T follicular helper cell (primary cell): ENCODE data around the gene RNF126.
"Not testable (repeated sequence)": the region's sequence is repeated elsewhere in the genome, so short reads cannot be mapped to it uniquely, and the experiment has no call there.

Experiments
- DNase-seq: peaks from one replicate; pipeline ENCODE4 v3.0.0-alpha.2; 2020; ENCODE audit warnings: low read depth

Gene RNF126

GRCh38 chr19:686589-687297, 23.7 kb upstream of the RNF126 start:
- no peak for DNase-seq

DNA sequence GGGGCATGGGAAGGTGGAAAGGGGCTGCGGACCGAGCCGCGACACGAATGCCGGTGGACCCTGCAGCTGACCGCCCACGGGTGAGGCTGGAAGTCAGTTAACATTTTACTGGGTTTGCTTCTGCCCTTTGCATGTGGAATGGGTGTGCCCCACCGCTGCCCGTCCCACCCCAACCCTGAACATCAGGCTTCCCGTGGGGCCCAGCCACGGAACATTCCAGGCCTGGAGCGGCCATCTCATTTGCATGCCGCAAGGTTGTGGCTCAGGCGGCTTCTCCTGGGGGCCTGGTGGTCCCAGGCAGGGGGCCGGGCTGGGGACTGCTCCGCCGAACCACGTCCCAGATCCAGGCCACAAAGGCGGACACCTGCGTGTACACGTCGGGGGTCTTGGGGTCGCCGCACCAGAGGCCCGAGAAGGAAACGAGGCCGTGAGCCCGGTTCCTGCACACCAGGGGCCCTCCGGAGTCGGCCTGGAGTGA, 22.5 kb upstream of the RNF126 start:
- DNase-seq = no peak

DNA sequence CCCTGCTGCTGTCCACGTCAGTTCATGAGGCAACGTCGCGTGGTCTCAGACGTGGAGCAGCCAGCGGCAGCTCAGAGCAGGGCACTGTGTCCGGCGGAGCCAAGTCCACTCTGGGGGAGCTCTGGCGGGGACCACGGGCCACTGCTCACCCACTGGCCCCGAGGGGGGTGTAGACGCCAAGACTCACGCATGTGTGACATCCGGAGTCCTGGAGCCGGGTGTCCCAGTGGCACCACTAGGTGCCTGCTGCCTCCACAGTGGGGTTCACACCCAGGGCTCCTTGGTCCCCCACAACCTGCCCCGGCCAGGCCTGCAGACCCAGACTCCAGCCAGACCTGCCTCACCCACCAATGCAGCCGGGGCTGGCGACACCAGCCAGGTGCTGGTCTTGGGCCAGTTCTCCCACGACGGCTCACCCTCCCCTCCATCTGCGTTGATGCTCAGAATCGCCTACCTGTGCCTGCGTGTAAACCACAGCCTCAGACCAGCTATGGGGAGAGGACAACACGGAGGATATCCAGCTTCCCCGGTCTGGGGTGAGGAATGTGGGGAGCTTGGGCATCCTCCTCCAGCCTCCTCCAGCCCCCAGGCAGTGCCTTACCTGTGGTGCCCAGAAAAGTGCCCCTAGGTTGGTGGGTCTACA, 19.8 kb upstream of the RNF126 start:
- DNase-seq = no peak

DNA sequence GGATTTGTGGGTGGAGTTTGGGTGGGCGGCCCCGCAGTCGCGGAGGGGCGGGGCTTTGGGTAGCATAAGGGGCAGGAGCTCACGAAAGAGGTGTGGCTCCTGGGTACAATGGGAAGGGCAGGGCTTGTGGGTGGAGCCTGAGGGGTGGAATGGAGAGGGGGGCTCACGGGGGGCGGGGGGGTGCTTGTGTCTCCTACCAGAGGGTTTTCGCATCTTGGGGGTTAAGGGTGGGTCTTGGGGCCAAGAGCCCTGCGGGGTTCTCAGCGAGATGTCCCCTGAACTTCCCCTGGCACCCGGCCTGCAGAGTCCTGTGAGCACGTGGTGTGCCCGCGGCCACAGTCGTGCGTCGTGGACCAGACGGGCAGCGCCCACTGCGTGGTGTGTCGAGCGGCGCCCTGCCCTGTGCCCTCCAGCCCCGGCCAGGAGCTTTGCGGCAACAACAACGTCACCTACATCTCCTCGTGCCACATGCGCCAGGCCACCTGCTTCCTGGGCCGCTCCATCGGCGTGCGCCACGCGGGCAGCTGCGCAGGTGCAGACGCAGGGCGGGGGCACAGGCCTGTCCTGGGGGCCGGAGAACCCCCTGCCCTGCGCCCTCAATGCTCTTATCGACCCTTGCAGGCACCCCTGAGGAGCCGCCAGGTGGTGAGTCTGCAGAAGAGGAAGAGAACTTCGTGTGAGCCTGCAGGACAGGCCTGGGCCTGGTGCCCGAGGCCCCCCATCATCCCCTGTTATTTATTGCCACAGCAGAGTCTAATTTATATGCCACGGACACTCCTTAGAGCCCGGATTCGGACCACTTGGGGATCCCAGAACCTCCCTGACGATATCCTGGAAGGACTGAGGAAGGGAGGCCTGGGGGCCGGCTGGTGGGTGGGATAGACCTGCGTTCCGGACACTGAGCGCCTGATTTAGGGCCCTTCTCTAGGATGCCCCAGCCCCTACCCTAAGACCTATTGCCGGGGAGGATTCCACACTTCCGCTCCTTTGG, 18.3 kb upstream of the RNF126 start:
- no peak for DNase-seq

GRCh38 chr19:680287-681028, 17.4 kb upstream of the RNF126 start:
- peak; percentile 100 for DNase-seq

DNA sequence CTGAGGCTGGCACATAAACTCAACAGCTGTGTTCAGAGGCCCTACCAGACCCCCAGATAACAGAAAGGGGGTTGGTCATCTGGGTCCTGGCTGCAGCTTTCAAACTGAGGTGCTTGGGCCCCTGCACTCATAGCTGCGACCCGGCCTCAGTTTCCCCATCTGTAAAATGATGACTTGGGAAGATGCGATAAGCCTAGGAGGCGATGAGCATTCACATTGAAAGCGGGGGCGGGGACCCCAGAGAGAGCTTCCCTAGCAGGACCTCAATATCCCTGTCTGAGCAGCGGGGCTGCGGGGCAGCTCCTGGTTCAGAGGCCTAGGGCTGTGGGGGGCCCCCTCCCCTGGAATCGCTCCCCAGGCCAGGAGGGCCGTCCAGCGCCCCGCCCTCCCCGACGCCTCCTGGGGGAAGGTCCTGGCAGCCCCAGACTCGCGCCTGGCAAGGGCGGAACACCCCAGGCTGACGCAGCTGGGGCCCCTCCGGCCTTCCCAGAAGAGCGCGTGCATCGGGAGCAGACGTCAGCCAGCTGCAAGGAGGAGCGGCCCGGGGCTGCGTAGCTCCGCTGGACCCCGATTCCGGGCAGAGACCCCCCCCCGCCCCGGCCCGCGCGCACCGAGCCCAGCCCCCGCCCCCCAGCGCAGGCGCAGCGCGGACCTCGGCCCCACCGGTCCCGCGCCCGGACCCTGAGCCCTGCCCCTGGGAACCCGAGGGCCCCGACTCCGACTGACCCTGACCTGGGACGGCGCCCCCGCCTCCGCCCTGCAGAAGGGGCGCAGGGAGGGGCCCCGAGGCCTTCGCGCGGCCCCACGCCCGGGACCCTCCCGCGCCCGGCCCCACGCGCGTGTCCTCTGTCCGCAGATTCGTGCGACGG, 16.6 kb upstream of the RNF126 start:
- DNase-seq = no peak

- no peak for DNase-seq
Measured at GRCh38 chr19:678791-679388, 15.9 kb upstream of the RNF126 start.

DNA sequence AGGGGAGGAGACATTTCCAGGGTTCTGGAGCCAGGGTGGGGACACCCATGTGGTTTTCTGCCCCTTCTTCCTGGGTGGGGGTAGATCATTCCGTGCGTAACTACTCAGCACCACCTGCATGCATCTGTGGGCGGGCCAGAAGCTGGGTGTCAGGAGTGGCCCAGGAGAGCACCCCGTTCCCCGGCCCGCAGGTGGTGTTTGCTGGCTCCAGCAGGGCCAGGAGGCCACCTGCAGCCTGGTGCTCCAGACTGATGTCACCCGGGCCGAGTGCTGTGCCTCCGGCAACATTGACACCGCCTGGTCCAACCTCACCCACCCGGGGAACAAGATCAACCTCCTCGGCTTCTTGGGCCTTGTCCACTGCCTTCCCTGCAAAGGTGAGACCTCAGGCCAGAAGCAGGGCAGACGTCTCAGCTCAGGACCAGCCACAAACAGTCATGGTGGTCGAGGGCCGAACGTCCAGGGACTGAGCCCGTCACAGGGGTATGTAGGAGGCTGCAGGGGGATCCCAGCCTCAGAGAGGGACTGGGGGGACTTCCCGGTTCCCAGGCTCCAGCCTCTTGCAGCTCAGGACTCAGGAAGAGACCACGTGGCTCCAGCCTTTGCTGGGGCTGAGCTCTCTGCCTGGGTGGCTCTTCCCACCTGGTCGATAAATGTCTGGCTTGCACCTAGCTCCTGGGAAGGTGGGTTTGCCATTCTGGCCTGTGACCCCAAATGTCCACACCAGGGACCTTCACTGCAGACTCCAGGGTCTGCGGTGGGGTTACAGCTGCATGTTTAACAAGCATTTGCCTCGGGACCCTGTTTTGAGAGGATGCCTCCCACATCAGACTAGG, 14.8 kb upstream of the RNF126 start:
- DNase-seq = no peak

DNA sequence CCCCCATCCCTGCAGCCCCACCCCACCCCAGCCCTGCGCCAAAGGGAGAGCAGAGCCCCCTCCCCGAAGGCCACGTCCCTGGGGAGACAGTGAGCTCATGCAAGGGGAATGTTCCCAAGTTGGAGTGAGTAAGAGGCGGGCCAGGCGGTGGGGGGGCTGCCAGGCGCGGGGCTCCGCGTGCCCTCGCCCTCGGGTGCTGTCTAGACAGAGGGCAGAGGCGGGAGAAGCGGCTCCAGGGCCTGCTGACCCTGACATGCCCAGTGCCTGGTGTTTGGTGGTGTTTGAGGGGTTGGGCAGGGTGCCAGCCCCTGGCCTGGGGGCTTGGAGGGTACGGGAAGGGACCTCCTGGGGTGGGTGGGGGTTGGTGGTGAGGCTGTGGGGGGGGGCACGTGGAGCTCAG, 14.2 kb upstream of the RNF126 start:
- no peak for DNase-seq

- no peak for DNase-seq
Measured at GRCh38 chr19:676339-677105, 13.5 kb upstream of the RNF126 start, which contains the start of gene FSTL3. Gene FSTL3 (plus strand): TSS chr19:676392. CDS start chr19:676424, 32 bp downstream.

- no peak for DNase-seq
Measured at GRCh38 chr19:676007-676338, 13.0 kb upstream of the RNF126 start.

DNA sequence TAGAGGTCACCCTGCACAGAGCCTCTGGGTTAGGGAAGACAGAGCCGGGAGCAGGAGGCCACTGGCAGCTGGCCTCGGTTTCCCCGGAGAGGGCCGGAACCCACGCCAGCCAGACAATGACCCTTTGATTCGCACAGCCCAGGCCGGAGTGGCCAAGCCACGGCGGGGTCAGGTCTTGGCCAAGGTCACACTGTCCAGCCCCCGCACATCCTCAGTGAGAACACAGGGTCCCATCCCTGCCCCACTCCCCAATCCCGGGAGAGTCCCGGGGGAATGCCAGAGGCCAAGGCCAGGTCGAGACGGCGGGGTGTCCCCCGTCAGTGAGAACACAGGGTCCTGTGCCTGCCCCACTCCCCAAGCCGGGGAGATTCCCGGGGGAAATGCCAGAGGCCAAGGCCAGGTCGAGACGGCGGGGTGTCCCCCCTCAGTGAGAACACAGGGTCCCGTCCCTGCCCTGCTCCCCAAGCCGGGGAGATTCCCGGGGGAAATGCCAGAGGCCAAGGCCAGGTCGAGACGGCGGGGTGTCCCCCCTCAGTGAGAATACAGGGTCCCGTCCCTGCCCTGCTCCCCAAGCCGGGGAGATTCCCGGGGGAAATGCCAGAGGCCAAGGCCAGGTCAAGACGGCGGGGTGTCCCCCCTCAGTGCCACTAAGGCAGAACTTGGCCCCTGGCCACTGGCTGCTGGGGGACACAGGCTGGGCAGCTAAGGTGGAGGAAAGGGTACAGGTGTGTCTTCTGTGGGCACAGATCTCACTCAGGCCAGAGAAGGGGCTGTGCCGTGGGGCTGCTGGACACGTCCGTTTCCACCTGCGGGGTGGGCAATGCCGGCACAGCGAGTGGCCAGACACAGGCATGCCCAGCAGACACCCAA, 11.5 kb upstream of the RNF126 start:
- DNase-seq = no peak

DNA sequence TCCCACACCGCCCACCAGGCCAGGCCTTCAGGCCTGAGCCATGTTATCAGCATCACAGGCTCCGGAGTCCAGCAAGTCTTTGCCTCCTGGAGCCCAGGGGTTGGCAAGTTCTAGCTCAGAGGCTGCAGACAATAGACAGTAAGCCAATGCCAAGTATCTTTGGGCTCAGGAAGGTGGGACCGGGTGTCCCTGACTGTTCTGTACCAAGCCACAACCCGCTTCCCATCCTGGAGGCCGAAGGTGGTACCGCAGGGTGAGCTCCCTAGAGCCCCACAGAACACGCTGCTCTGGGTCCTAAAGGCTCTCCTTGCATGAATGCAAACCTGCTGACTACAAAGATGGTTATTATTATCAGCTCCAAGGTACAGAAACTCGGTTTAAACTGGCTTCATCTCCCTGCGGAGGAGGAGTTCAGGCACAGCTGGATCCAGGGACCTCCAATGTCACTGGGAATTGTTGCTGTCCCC, 7.6 kb upstream of the RNF126 start:
- no peak for DNase-seq

- not testable (repeated sequence) for DNase-seq
Measured at GRCh38 chr19:668675-669434, 5.8 kb upstream of the RNF126 start.

DNA sequence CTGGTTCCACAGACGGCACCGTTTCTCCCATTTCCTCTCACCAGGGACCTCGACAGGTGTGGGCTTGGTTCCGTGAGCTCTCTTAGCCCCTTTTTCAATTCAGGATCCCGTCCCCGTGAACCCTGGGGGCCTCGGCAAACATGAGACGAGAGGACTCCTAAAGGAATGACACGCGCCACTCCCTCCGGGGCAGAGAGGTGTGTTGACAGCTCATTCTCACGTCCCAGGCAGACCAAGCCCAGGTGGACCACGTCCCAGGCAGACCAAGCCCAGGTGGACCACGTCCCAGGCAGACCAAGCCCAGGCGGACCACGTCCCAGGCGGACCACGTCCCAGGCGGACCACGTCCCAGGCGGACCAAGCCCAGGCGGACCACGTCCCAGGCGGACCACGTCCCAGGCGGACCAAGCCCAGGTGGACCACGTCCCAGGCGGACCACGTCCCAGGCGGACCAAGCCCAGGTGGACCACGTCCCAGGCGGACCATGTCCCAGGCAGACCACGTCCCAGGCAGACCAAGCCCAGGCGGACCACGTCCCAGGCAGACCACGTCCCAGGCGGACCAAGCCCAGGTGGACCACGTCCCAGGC, 4.1 kb upstream of the RNF126 start:
- DNase-seq = not testable (repeated sequence)

DNA sequence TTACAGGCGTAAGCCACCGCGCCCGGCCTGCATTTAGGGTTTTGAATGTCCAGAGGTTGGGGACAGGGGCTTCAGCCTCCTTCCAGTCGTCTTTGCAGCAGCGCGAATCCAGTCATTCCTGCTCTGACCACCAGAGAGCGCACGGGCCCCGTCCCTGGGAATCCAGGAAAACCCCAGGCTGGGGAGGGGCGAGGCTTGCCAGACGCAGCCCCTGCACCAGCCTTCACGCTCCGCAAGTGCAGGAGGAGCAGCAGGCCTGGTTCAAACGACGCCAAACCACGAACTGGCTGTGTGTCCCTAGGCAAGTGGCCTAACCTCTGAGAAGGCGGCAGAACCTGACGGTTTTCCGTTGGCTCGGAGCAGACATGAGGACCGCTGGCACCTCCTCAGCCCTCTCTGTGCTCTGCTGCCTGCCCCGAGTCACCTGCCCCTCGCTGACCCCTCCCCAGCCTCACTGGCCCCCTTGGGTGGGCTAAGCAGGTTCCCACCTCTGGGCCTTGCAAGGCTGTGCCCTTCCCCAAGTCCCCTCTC, 2.0 kb upstream of the RNF126 start:
- peak; percentile 74 for DNase-seq
